HEK293 (cell line): ENCODE results near the gene CTNNB1.

Source experiments
- CTCF ChIA-PET: fragments of 350-600 bp; formaldehyde crosslinking; extraction: SDS; loops from one replicate; lab custom pipeline; 2021; ENCODE audit warnings: antibody characterized with exemption; lab: Yijun Ruan, JAX
- POLR2A ChIA-PET: fragments of 300-600 bp; formaldehyde crosslinking; extraction: SDS; loops from one replicate; lab custom pipeline; 2020; ENCODE audit warnings: antibody characterized with exemption, inconsistent platforms; lab: Yijun Ruan, JAX
- H3K27ac ChIP-seq: fragments of 200-500 bp; sonication (Bioruptor generic); 2 replicates; pipeline ENCODE4 v1.5.1; 2014; ENCODE audit warnings: low read depth, low read length, control low read depth, inconsistent platforms; ENCODE audit errors: extremely low read depth
- H3K36me3 ChIP-seq, 2 experiments: fragments of 200-500 bp in 1 of 2; sonication (Bioruptor generic) in 1 of 2; 1 replicate in 1 of 2; 2 replicates in 1 of 2; pipeline ENCODE4 v1.5.1; 2014 to 2017; ENCODE audit warnings: inconsistent platforms in 2 of 2, low read length in 2 of 2; ENCODE audit not compliant: control insufficient read depth in 2 of 2, insufficient read depth in 1 of 2
- H3K4me1 ChIP-seq: fragments of 200-500 bp; sonication (Bioruptor generic); 2 replicates; pipeline ENCODE4 v1.5.1; 2014; ENCODE audit warnings: mild to moderate bottlenecking, low read length, inconsistent platforms; ENCODE audit not compliant: control insufficient read depth, insufficient read depth
- H3K4me3 ChIP-seq: 2 replicates; pipeline ENCODE4 v1.5.1; 2011; ENCODE audit warnings: low read depth, mild to moderate bottlenecking, control low read depth, low read length, moderate library complexity
- H3K9me3 ChIP-seq: fragments of 200-500 bp; sonication (Bioruptor generic); 2 replicates; pipeline ENCODE4 v1.5.1; 2014; ENCODE audit warnings: low read depth, low read length, inconsistent platforms; ENCODE audit not compliant: control insufficient read depth, insufficient read depth
- FEZF1 ChIP-seq: fragments of 450-650 bp; formaldehyde crosslinking; IDR thresholded peaks from 2 replicates; pipeline ENCODE4 v1.5.1; 2016; ENCODE audit warnings: missing biosample characterization, missing genetic modification characterization
- GFI1B ChIP-seq: fragments of 450-650 bp; formaldehyde crosslinking; IDR thresholded peaks from 2 replicates; pipeline ENCODE4 v1.5.1; 2016; ENCODE audit warnings: missing biosample characterization, missing genetic modification characterization
- MYNN ChIP-seq: fragments of 450-650 bp; formaldehyde crosslinking; IDR thresholded peaks from 2 replicates; pipeline ENCODE4 v1.5.1; 2016; ENCODE audit warnings: missing biosample characterization, missing genetic modification characterization, borderline replicate concordance
- OSR2 ChIP-seq: fragments of 450-650 bp; formaldehyde crosslinking; IDR thresholded peaks from 2 replicates; pipeline ENCODE4 v1.5.1; 2016; ENCODE audit warnings: missing biosample characterization, missing genetic modification characterization
- WT1 ChIP-seq: fragments of 450-650 bp; formaldehyde crosslinking; IDR thresholded peaks from 2 replicates; pipeline ENCODE4 v1.5.1; 2016; ENCODE audit warnings: missing biosample characterization, missing genetic modification characterization
- ZBTB1 ChIP-seq: fragments of 450-650 bp; formaldehyde crosslinking; IDR thresholded peaks from 2 replicates; pipeline ENCODE4 v1.5.1; 2016; ENCODE audit warnings: missing biosample characterization, missing genetic modification characterization
- ZNF10 ChIP-seq: fragments of 450-650 bp; formaldehyde crosslinking; IDR thresholded peaks from 2 replicates; pipeline ENCODE4 v1.5.1; 2017; ENCODE audit warnings: missing biosample characterization, missing genetic modification characterization
- ZNF114 ChIP-seq: fragments of 450-650 bp; formaldehyde crosslinking; IDR thresholded peaks from 2 replicates; pipeline ENCODE4 v1.5.0; 2017; ENCODE audit warnings: missing biosample characterization, missing genetic modification characterization
- ZNF132 ChIP-seq: fragments of 450-650 bp; formaldehyde crosslinking; IDR thresholded peaks from 2 replicates; pipeline ENCODE4 v1.5.1; 2017; ENCODE audit warnings: missing biosample characterization, missing genetic modification characterization, borderline replicate concordance
- ZNF2 ChIP-seq: fragments of 450-650 bp; formaldehyde crosslinking; IDR thresholded peaks from 2 replicates; pipeline ENCODE4 v1.5.1; 2016; ENCODE audit warnings: missing biosample characterization, missing genetic modification characterization
- ZNF211 ChIP-seq: fragments of 450-650 bp; formaldehyde crosslinking; IDR thresholded peaks from 2 replicates; pipeline ENCODE4 v1.5.1; 2016; ENCODE audit warnings: low read depth, missing biosample characterization, missing genetic modification characterization
- ZNF239 ChIP-seq: fragments of 450-650 bp; formaldehyde crosslinking; IDR thresholded peaks from 2 replicates; pipeline ENCODE4 v1.5.1; 2016; ENCODE audit warnings: missing biosample characterization, missing genetic modification characterization
- ZNF335 ChIP-seq: fragments of 450-650 bp; formaldehyde crosslinking; conservative IDR thresholded peaks from 2 replicates; pipeline ENCODE4 v1.5.1; 2016; ENCODE audit warnings: missing biosample characterization, missing genetic modification characterization
- ZNF391 ChIP-seq: fragments of 450-650 bp; formaldehyde crosslinking; IDR thresholded peaks from 2 replicates; pipeline ENCODE4 v1.5.1; 2016; ENCODE audit warnings: low read depth, missing biosample characterization, missing genetic modification characterization, borderline replicate concordance
- ZNF529 ChIP-seq: fragments of 450-650 bp; formaldehyde crosslinking; IDR thresholded peaks from 2 replicates; pipeline ENCODE4 v1.5.1; 2017; ENCODE audit warnings: missing genetic modification characterization, missing biosample characterization; ENCODE audit not compliant: insufficient replicate concordance
- ZNF558 ChIP-seq: fragments of 450-650 bp; formaldehyde crosslinking; IDR thresholded peaks from 2 replicates; pipeline ENCODE4 v1.5.1; 2016; ENCODE audit warnings: missing biosample characterization, missing genetic modification characterization
- ZNF623 ChIP-seq: fragments of 450-650 bp; formaldehyde crosslinking; IDR thresholded peaks from 2 replicates; pipeline ENCODE4 v1.5.1; 2016; ENCODE audit warnings: missing biosample characterization, missing genetic modification characterization
- ZNF664 ChIP-seq: fragments of 450-650 bp; formaldehyde crosslinking; IDR thresholded peaks from 2 replicates; pipeline ENCODE4 v1.5.1; 2016; ENCODE audit warnings: missing biosample characterization, missing genetic modification characterization
- ZXDB ChIP-seq: fragments of 450-650 bp; formaldehyde crosslinking; IDR thresholded peaks from 2 replicates; pipeline ENCODE4 v1.5.1; 2016; ENCODE audit warnings: missing biosample characterization, missing genetic modification characterization
- TF ChIP-seq, protein P1 (sequence below): fragments of 450-650 bp; formaldehyde crosslinking; IDR thresholded peaks from 2 replicates; pipeline ENCODE4 v1.5.1; 2016; ENCODE audit warnings: missing biosample characterization, missing genetic modification characterization, borderline replicate concordance
- TF ChIP-seq, protein P2 (sequence below): fragments of 450-650 bp; formaldehyde crosslinking; IDR thresholded peaks from 2 replicates; pipeline ENCODE4 v1.5.1; 2016; ENCODE audit warnings: missing biosample characterization, missing genetic modification characterization
- TF ChIP-seq, protein P3 (sequence below): fragments of 450-650 bp; formaldehyde crosslinking; IDR thresholded peaks from 2 replicates; pipeline ENCODE4 v1.5.1; 2016; ENCODE audit warnings: missing biosample characterization, missing genetic modification characterization
- TF ChIP-seq, protein P4 (sequence below): fragments of 450-650 bp; formaldehyde crosslinking; IDR thresholded peaks from 2 replicates; pipeline ENCODE4 v1.5.1; 2017; ENCODE audit warnings: missing biosample characterization, missing genetic modification characterization

Gene CTNNB1

DNA sequence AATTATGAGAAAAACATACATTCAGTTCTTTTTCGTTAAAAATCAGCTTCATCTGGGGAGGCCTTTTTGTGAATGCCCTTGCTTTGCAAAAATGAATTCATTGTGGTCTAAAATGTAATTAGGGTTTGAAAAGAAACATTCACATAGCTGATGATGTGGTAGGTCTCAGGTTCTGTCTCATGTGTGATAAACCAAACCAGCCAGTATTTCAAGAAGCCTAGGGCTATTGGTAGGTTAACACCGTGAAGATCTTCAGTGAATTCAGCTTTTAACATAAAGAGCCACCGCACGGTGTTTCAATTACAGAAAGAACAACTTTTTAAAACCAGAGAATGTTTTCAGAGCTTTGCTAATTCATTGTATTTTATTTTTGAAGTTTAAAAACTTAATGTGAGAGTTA lies 41.9 kb downstream of the CTNNB1 start:
- H3K4me3 ChIP-seq, result no peak overlapping the region
- H3K4me1 ChIP-seq, result no peaks in the 10 kb centered on the region
- TF ChIP-seq, protein P1, sequence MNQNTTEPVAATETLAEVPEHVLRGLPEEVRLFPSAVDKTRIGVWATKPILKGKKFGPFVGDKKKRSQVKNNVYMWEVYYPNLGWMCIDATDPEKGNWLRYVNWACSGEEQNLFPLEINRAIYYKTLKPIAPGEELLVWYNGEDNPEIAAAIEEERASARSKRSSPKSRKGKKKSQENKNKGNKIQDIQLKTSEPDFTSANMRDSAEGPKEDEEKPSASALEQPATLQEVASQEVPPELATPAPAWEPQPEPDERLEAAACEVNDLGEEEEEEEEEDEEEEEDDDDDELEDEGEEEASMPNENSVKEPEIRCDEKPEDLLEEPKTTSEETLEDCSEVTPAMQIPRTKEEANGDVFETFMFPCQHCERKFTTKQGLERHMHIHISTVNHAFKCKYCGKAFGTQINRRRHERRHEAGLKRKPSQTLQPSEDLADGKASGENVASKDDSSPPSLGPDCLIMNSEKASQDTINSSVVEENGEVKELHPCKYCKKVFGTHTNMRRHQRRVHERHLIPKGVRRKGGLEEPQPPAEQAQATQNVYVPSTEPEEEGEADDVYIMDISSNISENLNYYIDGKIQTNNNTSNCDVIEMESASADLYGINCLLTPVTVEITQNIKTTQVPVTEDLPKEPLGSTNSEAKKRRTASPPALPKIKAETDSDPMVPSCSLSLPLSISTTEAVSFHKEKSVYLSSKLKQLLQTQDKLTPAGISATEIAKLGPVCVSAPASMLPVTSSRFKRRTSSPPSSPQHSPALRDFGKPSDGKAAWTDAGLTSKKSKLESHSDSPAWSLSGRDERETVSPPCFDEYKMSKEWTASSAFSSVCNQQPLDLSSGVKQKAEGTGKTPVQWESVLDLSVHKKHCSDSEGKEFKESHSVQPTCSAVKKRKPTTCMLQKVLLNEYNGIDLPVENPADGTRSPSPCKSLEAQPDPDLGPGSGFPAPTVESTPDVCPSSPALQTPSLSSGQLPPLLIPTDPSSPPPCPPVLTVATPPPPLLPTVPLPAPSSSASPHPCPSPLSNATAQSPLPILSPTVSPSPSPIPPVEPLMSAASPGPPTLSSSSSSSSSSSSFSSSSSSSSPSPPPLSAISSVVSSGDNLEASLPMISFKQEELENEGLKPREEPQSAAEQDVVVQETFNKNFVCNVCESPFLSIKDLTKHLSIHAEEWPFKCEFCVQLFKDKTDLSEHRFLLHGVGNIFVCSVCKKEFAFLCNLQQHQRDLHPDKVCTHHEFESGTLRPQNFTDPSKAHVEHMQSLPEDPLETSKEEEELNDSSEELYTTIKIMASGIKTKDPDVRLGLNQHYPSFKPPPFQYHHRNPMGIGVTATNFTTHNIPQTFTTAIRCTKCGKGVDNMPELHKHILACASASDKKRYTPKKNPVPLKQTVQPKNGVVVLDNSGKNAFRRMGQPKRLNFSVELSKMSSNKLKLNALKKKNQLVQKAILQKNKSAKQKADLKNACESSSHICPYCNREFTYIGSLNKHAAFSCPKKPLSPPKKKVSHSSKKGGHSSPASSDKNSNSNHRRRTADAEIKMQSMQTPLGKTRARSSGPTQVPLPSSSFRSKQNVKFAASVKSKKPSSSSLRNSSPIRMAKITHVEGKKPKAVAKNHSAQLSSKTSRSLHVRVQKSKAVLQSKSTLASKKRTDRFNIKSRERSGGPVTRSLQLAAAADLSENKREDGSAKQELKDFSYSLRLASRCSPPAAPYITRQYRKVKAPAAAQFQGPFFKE (tag by site-specific recombination), result no peak
- TF ChIP-seq ZNF211 (no peak), WT1 (tag by site-specific recombination) (no peak), ZNF239 (no peak), ZNF529 (tag by site-specific recombination) (no peak)
- TF ChIP-seq, protein P2, sequence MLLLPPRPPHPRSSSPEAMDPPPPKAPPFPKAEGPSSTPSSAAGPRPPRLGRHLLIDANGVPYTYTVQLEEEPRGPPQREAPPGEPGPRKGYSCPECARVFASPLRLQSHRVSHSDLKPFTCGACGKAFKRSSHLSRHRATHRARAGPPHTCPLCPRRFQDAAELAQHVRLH (tag by site-specific recombination), result no peak
- peaks cover 10 to 66% of the 10 kb centered on the region in 2 experiments; a peak in 2 of 3 replicates for H3K36me3 ChIP-seq
- POLR2A ChIA-PET, result interaction anchor here (1.3 kb wide), 1 partner anchor 42 kb away, joined by 3 read pairs; the partner anchor contains the start of gene CTNNB1
- no peaks in the 10 kb centered on the region for H3K9me3 ChIP-seq
- H3K27ac ChIP-seq, result no peak overlapping the region
- CTCF ChIA-PET, result interaction anchor here (0.8 kb wide), 1 partner anchor 459 kb away, joined by 4 read pairs; no protein-coding TSS in a partner anchor

DNA sequence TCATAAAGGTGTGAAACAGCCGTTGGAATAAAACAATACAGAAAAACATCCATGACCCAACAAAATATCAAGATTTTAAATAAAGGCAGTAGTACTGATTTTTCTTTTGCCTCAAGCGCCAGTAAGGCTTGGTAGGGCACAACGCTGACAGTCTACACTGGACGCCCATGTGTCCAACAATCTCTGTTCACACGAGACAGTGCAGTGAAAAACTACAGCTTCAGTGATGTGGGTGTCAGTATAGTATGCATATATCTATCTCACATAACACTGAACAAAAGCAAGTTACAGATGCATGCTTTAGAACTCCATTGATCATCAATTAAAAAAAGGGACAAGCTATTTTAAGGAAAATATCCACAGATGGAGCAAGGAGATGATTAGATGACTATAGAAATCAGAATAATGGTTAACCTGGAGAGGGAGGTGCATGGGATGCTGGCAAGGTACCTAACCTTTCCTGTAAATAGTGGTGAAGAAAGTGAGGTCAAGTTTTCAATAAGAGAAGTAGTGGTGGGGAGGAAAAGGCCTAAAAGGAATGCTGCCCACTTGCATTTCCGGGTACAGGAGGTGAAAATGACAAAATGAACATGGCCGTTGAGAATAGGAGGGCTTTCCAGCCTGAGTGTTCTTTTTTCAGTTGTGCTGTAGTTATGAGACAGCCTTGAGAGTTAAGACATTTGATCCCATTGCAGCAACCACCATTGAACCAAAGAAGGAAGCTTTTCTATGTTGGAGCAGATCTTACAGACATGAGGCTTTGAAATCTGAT lies 42.7 kb downstream of the CTNNB1 start:
- CTCF ChIA-PET, result interaction anchor here (0.6 kb wide), 2 partner anchors 293 to 592 kb away, joined by 3 read pairs; no protein-coding TSS in a partner anchor
- TF ChIP-seq ZNF391 (no peak), ZNF335 (tag by site-specific recombination) (no peak), ZNF664 (tag by site-specific recombination) (no peak), GFI1B (tag by site-specific recombination) (no peak), OSR2 (tag by site-specific recombination) (no peak), MYNN (tag by site-specific recombination) (no peak), ZNF2 (tag by site-specific recombination) (no peak), ZBTB1 (tag by site-specific recombination) (no peak), ZXDB (tag by site-specific recombination) (no peak), ZNF558 (tag by site-specific recombination) (no peak), ZNF10 (tag by site-specific recombination) (no peak), ZNF623 (tag by site-specific recombination) (no peak), FEZF1 (no peak), ZNF132 (no peak), ZNF114 (tag by site-specific recombination) (no peak)
- TF ChIP-seq, protein P3, sequence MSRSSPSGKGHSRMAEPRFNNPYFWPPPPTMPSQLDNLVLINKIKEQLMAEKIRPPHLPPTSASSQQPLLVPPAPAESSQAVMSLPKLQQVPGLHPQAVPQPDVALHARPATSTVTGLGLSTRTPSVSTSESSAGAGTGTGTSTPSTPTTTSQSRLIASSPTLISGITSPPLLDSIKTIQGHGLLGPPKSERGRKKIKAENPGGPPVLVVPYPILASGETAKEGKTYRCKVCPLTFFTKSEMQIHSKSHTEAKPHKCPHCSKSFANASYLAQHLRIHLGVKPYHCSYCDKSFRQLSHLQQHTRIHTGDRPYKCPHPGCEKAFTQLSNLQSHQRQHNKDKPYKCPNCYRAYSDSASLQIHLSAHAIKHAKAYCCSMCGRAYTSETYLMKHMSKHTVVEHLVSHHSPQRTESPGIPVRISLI (tag by site-specific recombination), result no peak
- TF ChIP-seq, protein P4, sequence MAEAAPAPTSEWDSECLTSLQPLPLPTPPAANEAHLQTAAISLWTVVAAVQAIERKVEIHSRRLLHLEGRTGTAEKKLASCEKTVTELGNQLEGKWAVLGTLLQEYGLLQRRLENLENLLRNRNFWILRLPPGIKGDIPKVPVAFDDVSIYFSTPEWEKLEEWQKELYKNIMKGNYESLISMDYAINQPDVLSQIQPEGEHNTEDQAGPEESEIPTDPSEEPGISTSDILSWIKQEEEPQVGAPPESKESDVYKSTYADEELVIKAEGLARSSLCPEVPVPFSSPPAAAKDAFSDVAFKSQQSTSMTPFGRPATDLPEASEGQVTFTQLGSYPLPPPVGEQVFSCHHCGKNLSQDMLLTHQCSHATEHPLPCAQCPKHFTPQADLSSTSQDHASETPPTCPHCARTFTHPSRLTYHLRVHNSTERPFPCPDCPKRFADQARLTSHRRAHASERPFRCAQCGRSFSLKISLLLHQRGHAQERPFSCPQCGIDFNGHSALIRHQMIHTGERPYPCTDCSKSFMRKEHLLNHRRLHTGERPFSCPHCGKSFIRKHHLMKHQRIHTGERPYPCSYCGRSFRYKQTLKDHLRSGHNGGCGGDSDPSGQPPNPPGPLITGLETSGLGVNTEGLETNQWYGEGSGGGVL (tag by site-specific recombination), result no peak
- no peak overlapping the region for H3K27ac ChIP-seq
- no peaks in the 10 kb centered on the region for H3K9me3 ChIP-seq
- H3K36me3 ChIP-seq, result peaks cover 10 to 58% of the 10 kb centered on the region in 2 experiments; a peak in 2 of 3 replicates
- POLR2A ChIA-PET, result interaction anchor here (1.3 kb wide), 1 partner anchor 43 kb away, joined by 3 read pairs; the partner anchor contains the start of gene CTNNB1
- H3K4me3 ChIP-seq, result no peak overlapping the region
- H3K4me1 ChIP-seq, result no peaks in the 10 kb centered on the region
